Left lung (tissue), 10 donors: Measurements from ENCODE around the gene TTC7B. TPM values are rescaled to one million over a fixed set of nuclear protein-coding genes. Genes with fewer than 3 reads are reported as not detected.

Experiments used
- ATAC-seq: fragments of 200-7000 bp; cut with Tn5 transposase; one replicate; pipeline ENCODE4 v1.9.1; 2020; ENCODE audit warnings: moderate library complexity
- DNase-seq, 4 donors: peaks; one replicate each; pipeline ENCODE4 v3.0.0-alpha.2; 2013 to 2020
- H3K27ac ChIP-seq, 2 donors: fragments of 200-600 bp; sonication (generic) in 1 of 2; one replicate each; pipeline versions ENCODE4 v1.5.0 to v1.8.0; 2020 to 2021
- H3K27me3 ChIP-seq, 2 donors: fragments of 200-600 bp; sonication (generic) in 1 of 2; one replicate each; pipeline versions ENCODE4 v1.5.0 to v1.8.0; 2020 to 2021
- H3K36me3 ChIP-seq, 2 donors: fragments of 200-600 bp; sonication (generic) in 1 of 2; one replicate each; pipeline versions ENCODE4 v1.5.0 to v1.8.0; 2020 to 2021
- H3K4me1 ChIP-seq, 2 donors: fragments of 200-600 bp; one replicate each; pipeline ENCODE4 v1.8.0; 2021
- H3K4me3 ChIP-seq, 2 donors: fragments of 200-600 bp; sonication (generic) in 1 of 2; one replicate each; pipeline versions ENCODE4 v1.5.0 to v1.8.0; 2020 to 2021; ENCODE audit warnings: mild to moderate bottlenecking in 1 of 2
- H3K9me3 ChIP-seq, 2 donors: fragments of 200-600 bp; sonication (generic) in 1 of 2; one replicate each; pipeline versions ENCODE4 v1.5.0 to v1.8.0; 2020 to 2021
- CTCF ChIP-seq, 2 donors: fragments of 200-600 bp; sonication (generic) in 1 of 2; IDR thresholded peaks; one replicate each; pipeline versions ENCODE4 v1.5.0 to v1.8.0; 2021; ENCODE audit warnings: antibody characterized with exemption in 2 of 2
- intact Hi-C, 2 donors: fragments of 100-400 bp; cut with DNase I; formaldehyde crosslinking; loops; one replicate each; pipeline versions ENCODE4 v1.11.2 to v1.14.2; 2022
- polyA plus RNA-seq, 6 donors: library from polyadenylated mRNA; unstranded; fragments of 120-200 nt; gene quantifications; one replicate each; pipeline ENCODE4 v1.2.1, GENCODE V29; 2013; ENCODE audit not compliant: insufficient read length in 6 of 6
- total RNA-seq, 2 donors: library from RNA; stranded (reverse); fragmentation: NEBNext Ultra II Directional; extraction: Animal tissue kit (Norgen Biotek cat#: 25700); gene quantifications; one replicate each; pipeline ENCODE4 v1.2.1, GENCODE V29; 2021
- donor health status: DM: no; HTN: yes; CAD: no.
- donor health status: DM: no; HTN: no; CAD: no.

Gene TTC7B
- total and polyA plus RNA-seq, 8 donors: 26.8 to 47.5 (median 39.5) TPM

GRCh38 chr14:90681929-90682328 is 134.3 kb downstream of the TTC7B start:
- H3K9me3 ChIP-seq: no peaks in the 10 kb centered on the region
- intact Hi-C loops: no loop called here
- no peak for TF ChIP-seq CTCF (IDR thresholded peaks at IDR 0.05)
- DNase-seq: no peak
- no peaks in the 10 kb centered on the region for H3K36me3 ChIP-seq
- ATAC-seq: no peak
- no peaks in the 10 kb centered on the region for H3K27me3 ChIP-seq
- H3K4me1 ChIP-seq: peaks cover 7 to 31% of the 10 kb centered on the region in 2 donors
- H3K4me3 ChIP-seq: no peak overlapping the region
- H3K27ac ChIP-seq: no peak overlapping the region

- ATAC-seq: no peak
- no peaks in the 10 kb centered on the region for H3K27me3 ChIP-seq
- H3K9me3 ChIP-seq: no peaks in the 10 kb centered on the region
- peaks cover 7 to 49% of the 10 kb centered on the region in 2 donors for H3K4me1 ChIP-seq
- DNase-seq: no peak
- no peak overlapping the region for H3K4me3 ChIP-seq
- H3K27ac ChIP-seq: no peak overlapping the region
- H3K36me3 ChIP-seq: no peaks in the 10 kb centered on the region
- intact Hi-C loops: no loop called here
- TF ChIP-seq CTCF (IDR thresholded peaks at IDR 0.05): no peak
Observed at GRCh38 chr14:90678846-90679362, 137.3 kb downstream of the TTC7B start.

- Histone ChIP-seq H3K36me3 (no peaks in the 10 kb centered on the region), H3K4me3 (no peak overlapping the region), H3K9me3 (no peaks in the 10 kb centered on the region), H3K27ac (no peak overlapping the region), H3K4me1 (peaks cover 7 to 53% of the 10 kb centered on the region in 2 donors), H3K27me3 (no peaks in the 10 kb centered on the region)
- DNase-seq (no peak), ATAC-seq (no peak)
- no peak for TF ChIP-seq CTCF (IDR thresholded peaks at IDR 0.05)
- intact Hi-C loops: no loop called here
Observed at GRCh38 chr14:90678420-90678819, 137.8 kb downstream of the TTC7B start.

- Histone ChIP-seq H3K36me3 (no peaks in the 10 kb centered on the region), H3K4me3 (no peak overlapping the region), H3K27ac (peak overlapping the region in 1 of 2 donors; percentile 45), H3K27me3 (no peaks in the 10 kb centered on the region), H3K4me1 (peaks cover 7 to 53% of the 10 kb centered on the region in 2 donors), H3K9me3 (no peaks in the 10 kb centered on the region)
- peak; percentile 49 for ATAC-seq
- TF ChIP-seq CTCF (IDR thresholded peaks at IDR 0.05): no peak
- DNase-seq: no peak
- intact Hi-C loops: no loop called here
Observed at GRCh38 chr14:90677484-90678050, 138.7 kb downstream of the TTC7B start.

- no peak for ATAC-seq
- intact Hi-C loops: no loop called here
- Histone ChIP-seq H3K36me3 (peaks cover 0 to 2% of the 10 kb centered on the region in 2 donors), H3K27me3 (no peaks in the 10 kb centered on the region), H3K4me3 (no peak overlapping the region), H3K4me1 (peaks cover 3 to 46% of the 10 kb centered on the region in 2 donors), H3K27ac (peak overlapping the region in 1 of 2 donors; percentile 45), H3K9me3 (no peaks in the 10 kb centered on the region)
- no peak for DNase-seq
- TF ChIP-seq CTCF (IDR thresholded peaks at IDR 0.05): no peak
Observed at GRCh38 chr14:90676912-90677311, 139.3 kb downstream of the TTC7B start.
